SKM-1 (cell line): ENCODE data around the gene RELN.
"Not testable (repeated sequence)": the region's sequence is repeated elsewhere in the genome, so short reads cannot be mapped to it uniquely, and the experiment has no call there.

ENCODE experiments used
- DNase-seq: peaks from one replicate; lab custom pipeline; 2025; ENCODE audit not compliant: unreplicated experiment; lab: John Stamatoyannopoulos, UW

The RELN gene

DNA sequence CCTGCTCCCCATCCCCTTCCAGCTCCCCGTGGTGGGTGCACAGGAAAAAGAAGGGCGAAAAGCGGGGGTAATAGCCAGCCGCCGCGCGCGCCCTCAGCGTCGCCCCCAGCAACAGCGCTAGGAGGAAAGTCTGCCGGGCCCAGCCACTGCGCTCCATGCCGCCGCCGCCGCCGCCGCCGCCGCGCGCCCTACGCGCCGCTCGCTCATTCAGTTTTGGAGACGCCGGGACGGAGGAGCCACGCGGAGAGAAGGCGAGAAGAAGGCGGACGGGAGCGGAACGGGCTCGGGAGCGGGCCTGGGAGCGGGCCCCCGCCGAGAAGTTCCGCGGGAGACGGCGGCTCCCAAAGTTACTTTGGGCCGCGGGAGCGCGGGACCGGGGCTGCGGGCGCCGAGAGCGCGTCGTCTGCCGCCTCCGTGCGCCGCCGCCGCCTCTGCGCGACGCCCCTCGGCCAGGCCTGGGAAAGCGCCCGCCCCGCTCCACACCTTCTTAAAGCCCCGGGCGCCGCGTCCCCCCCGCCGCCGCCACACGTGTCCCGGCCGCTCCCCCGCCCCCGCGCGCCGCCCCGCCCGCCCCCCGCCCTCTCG lies at the start of gene RELN:
Gene RELN, minus strand, starts transcription at position 459 of the 585 bp plus-strand sequence. Its CDS starts 302 bp downstream, at position 157.
- no peak for DNase-seq

- DNase-seq: no peak
Observed at GRCh38 chr7:104038136-104038535, 48.7 kb upstream of the RELN start.

DNA sequence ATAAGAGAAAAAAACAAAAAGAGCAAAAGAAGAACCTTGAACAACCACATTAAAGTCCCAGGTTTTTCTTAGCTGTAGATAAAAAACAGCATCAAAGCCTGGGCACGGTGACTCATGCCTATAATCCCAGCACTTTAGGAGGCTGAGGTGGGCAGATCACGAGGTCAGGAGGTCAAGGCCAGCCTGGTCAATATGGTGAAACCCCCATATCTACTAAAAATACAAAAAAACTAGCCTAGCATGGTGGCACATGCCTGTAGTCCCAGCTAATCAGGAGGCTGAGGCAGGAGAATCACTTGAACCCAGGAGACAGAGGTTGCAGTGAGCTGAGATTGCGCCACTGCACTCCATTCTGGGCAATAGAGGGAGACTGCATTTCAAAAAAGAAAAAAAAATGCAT lies 47.4 kb upstream of the RELN start:
- DNase-seq: not testable (repeated sequence)

GRCh38 chr7:104035351-104035750 lies 45.9 kb upstream of the RELN start:
- DNase-seq: no peak

DNA sequence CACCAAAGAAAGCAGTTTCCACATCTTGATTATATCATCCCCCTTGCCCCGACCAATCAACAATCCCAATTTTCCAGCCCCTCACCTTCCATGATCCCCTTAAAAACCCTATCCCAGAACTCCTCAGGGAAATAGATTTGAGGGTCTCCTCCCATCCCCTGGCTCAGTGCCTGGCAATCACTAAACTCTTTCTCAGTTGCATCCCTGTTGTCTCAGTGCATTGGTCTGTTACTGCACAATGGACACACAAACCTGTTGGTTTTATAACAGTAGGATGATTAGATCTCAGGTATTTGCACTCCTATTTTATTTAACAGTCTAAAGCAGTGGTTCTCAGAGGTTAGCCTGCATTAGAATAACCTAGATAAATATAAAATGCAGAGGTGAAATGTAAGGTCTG lies 45.2 kb upstream of the RELN start:
- DNase-seq: no peak

DNA sequence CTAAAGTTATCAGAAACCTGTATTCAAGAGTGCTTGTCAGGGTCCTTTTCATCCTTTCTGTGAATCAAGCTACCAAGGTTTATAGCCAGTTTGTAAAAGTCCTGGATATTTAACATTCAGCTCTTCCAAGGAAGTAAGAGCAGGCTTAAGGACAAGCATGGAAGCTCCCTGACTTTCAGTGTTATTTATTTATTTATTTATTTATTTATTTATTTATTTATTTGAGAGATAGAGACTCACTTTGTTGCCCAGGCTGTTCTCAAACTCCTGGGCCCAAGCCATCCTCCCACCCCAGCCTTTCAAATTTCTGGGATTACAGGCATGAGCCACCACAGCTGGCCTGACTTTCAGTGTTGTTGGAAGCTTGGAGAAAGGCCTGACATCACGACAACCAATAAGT lies 44.4 kb upstream of the RELN start:
- no peak for DNase-seq

- no peak for DNase-seq
Observed at GRCh38 chr7:104032486-104032885, 43.0 kb upstream of the RELN start.

- DNase-seq: no peak
Observed at GRCh38 chr7:104029765-104030164, 40.3 kb upstream of the RELN start.

DNA sequence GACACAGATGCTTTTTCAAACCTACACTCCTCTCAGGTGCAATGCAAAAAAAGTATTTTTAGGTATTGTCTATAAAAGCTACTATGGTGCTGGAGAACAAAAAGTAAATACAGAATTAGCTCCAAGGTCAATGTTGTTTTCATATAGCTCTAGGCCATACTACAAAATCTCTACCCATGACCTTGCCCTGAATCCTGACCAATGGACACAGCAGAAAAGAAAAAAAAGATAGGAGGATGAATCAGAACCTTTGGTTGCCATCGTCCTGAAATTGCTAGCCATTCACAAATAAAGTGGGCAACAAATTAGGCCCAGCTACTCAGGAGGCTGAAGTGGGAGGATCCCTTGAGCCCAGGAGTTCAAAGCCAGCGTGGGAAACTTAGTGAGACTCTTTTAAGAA lies 35.2 kb upstream of the RELN start:
- no peak for DNase-seq

GRCh38 chr7:104023100-104023499 lies 33.6 kb upstream of the RELN start:
- no peak for DNase-seq

- DNase-seq: no peak
Observed at GRCh38 chr7:104018425-104018824, 29.0 kb upstream of the RELN start.

- DNase-seq: no peak
Observed at GRCh38 chr7:104017001-104017400, 27.5 kb upstream of the RELN start.

DNA sequence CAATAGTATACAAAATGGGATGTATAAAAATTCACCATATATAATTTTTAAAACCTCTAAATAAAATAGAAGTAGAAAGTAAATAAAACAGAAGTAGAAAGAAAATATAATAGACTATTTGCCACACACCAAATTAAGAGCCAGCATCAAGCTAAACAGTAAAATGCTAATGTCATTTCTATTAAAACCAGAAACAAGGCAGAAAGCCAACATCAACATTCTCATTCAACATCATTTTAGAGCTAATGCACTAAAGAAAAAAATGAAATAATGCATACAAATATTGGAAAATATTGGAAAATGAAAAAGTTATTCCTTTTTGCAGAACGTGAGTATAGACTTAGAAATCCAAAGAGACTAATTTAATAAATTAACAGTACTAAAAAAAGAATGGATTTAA lies 23.4 kb upstream of the RELN start:
- DNase-seq: no peak

- DNase-seq: no peak
Observed at GRCh38 chr7:104011829-104012228, 22.4 kb upstream of the RELN start.

DNA sequence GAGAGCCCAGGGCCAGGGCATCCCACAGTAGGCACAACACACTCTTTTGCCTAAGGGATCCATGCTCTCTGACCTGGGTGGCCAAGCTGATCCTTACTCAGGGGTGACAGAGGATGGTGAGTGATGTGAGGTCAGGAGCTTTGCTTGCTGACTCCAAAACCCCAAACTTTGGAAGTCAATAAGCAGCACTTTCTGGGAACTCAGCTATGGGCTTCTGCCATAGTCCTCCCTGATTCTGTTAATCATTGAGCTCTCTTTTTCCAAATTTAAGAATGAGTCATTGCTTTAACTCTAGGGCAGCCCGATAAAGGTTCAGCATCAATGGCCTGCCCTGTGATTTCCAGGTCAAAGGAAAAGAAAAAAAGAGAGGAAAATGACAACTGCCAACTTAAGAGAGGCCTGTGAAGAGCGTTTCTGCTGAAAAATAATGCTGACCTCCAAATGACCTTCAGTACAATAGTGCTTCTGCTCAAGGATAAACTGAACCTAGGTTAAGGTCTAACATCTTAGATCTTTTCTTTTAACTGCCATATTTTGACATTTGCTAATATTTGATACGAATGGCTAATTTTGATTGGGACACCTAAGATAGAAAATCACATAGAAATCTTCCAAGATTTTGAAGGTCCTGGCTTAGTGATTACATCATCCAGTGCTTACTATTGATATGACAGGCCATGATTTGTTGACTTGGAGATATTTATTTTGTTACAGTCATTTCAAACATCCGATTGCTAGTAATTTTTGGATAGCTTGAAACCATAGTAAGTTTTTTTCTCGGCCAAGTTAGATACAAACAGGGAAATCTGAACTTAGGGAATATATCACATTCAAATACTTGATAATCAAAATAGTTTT lies 20.8 kb upstream of the RELN start:
- DNase-seq: no peak

GRCh38 chr7:104008107-104008506 lies 18.6 kb upstream of the RELN start:
- no peak for DNase-seq

GRCh38 chr7:104007614-104008013 lies 18.2 kb upstream of the RELN start:
- DNase-seq: no peak

DNA sequence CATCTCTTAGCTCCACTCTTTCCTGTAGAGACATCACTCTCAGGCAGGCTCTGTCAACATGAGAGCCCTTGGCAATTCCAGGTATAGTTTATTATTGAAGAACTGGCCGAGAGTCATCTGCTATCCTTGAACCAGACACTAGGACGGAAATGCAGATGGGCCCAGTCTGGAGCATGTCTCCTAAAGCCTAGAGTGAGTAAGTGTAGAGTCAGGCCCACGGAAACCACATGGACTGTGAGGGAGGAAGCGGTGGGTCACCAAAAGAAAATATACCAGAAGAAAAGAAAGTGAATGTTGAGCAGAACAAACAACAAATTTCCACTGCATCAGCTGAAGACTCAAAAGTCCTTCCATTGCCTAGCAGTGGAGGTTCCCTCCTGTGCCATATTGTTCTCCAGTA lies 15.7 kb upstream of the RELN start:
- no peak for DNase-seq

DNA sequence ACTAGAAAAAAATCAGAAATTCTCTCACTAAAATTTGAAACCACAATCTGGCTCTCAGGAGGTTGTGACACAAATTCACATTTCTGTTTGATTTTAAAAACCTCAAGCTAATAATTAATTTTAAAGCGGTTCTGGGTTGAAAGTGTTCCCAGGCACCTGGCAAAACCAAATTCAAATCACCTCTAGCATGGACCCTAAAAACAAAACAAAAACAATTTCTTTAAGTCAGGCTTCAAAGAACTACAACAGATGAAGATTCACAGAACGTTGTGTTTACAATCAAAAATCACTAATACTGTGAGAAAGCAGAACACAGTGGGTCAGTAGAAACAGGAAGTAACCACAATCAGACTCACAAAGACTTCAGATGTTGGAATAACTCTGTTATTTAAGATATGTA lies 7.2 kb upstream of the RELN start:
- no peak for DNase-seq

- DNase-seq: no peak
Observed at GRCh38 chr7:103996017-103996551, 6.6 kb upstream of the RELN start.

- DNase-seq: no peak
Observed at GRCh38 chr7:103995554-103995953, 6.1 kb upstream of the RELN start.

DNA sequence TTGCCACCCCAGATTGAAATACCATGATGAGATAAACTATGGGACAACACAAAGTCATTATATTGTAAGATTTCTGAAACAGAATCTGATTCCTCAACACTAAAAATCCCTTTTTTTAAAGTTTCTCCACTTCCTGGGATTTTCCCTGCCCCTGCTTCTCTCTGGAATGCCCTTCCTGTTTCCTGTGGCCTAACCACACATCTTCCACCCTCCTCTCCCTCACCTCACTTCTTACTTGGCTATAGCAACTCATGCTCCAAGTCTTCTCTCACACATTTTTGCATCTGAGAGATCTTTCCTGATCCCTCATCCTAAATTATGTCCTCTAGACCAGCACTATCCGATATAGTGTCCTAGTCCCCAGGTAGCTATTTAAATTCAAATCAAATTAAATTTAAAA lies 4.1 kb upstream of the RELN start:
- no peak for DNase-seq
